VCaP (cell line): ENCODE measurements around the gene DCDC1.

Experiments
- H3K27ac ChIP-seq: fragments of 450-650 bp; 2 replicates; pipeline ENCODE4 v1.5.1; 2017
- CTCF ChIP-seq: fragments of 450-650 bp; conservative IDR thresholded peaks from 2 replicates; pipeline ENCODE4 v1.5.1; 2017; ENCODE audit warnings: mild to moderate bottlenecking, moderate library complexity

The DCDC1 gene

GRCh38 chr11:31248768-31249167, 120.8 kb downstream of the DCDC1 start:
- no peak for TF ChIP-seq CTCF
- H3K27ac ChIP-seq, result no peak overlapping the region

GRCh38 chr11:31247321-31247720, 122.2 kb downstream of the DCDC1 start:
- no peak overlapping the region for H3K27ac ChIP-seq
- no peak for TF ChIP-seq CTCF

- H3K27ac ChIP-seq, result no peak overlapping the region
- TF ChIP-seq CTCF, result no peak
These were observed 122.9 kb downstream of the DCDC1 start for GRCh38 chr11:31246451-31247165.

DNA sequence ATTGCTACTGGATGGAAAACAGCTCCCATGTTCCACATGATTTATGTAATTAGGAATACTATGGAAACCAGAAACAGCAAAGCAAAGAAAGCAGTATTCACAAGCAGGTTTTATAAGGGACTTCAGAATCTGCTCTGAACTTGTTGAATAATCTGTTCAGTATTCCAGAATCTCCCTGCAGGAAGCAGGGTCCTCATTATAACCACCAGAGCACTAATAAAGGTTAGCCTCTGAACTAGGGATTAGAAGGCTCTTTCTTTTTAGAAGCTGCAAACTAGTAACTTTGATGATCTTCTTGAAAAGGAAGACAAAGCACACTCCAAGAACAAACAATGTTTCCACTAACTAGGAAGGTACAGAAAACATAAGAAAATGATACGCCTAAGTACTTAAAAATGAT, 125.8 kb downstream of the DCDC1 start:
- TF ChIP-seq CTCF, result no peak
- no peak overlapping the region for H3K27ac ChIP-seq

DNA sequence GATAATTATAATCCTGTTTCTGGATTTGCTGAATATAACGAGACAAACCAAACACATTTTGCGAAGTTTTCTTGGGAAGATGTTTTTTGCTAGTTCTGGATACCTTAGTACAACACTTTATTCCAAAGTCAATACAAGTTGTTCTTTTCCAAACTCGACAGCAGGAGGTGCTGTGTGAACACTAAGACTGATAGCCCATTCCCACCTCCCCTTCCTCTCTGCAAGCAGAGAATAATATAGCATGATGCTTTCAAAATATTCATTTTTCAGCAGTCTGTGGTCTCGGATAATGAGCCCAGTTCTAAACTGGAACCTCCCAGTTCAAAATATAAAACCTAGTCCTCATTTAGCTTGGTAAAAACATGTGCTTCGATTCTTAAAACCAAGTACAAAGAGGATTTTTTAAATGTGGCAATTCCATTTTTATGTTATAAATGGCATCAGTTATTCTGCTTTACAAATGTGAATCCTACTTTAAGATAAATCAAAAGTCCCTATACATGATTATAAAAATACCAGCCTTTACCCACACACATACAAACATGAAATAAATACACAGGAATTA, 129.1 kb downstream of the DCDC1 start:
- TF ChIP-seq CTCF, result peak; percentile 78
- H3K27ac ChIP-seq, result no peak overlapping the region

DNA sequence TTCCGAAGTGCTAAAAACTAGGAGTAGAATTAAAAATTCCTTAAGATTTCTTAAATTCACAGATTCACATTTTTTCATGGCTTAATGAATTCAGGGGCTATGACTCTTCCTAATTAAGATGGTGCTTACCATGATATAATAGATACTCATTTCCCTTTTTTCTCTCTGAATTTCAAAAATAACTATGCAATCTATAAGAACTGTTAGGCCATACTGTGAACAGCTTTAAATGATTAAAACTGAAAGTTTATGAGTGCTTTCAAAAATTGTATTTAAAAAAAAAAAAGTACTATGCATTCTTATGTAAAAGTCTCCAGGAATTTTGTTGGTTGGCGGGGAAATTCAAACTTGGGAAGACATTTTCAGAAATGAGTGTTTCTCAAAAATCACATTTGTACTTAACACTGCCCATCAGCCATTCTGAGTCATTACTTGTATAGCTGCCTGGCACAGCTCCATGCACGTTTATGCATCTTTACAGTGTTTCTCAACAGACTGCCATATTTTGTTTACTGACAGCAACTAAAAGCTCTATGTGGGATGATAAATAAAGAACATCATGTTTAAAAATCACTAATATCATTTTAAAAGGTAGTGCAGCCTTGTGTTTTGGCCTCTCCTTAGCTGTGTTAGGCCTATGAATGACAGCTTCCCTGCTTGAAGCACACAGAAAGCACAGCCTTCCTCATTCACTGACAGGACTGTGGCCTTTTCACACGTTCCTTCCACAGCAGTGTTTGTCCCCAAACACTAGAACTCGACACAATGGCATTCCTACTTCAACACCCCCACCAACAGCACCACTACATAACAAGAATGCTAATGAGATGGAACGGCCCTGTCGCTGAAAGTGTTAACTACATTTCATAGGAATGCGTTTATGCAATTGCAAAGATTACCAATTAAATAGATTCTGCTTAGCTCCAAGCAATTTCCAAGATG, 131.4 kb downstream of the DCDC1 start:
- no peak for TF ChIP-seq CTCF
- no peak overlapping the region for H3K27ac ChIP-seq

DNA sequence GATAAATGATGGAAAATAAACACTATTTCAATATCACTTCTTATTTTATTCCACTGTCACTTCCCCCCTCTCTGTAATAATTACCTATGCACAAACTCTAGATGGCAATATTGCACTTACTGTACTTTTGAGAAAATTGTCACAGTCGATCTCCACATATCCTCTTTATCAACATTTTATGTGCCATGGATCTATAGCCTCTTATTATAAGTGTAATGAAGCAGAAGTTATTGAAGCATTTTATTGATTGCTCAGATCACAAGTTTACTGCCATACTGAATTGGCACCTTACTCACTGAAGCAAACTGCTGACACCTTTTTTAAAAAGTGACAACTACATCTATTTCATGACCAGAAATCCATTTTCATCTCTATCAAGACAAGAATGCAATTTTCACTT, 133.4 kb downstream of the DCDC1 start:
- peak; percentile 77 for TF ChIP-seq CTCF
- no peak overlapping the region for H3K27ac ChIP-seq
